Stimulated activated CD8-positive, alpha-beta memory T cell treated with anti-CD3 and anti-CD28 coated beads, Interleukin-15, amount 100 ng/mL, for 48 hours (primary cell): ENCODE measurements around the gene NFIB.

Experiments used
- DNase-seq, 2 donors: peaks; one replicate each; pipeline ENCODE4 v3.0.0-alpha.2; 2020; ENCODE audit warnings: low read depth in 2 of 2

Gene NFIB

DNA sequence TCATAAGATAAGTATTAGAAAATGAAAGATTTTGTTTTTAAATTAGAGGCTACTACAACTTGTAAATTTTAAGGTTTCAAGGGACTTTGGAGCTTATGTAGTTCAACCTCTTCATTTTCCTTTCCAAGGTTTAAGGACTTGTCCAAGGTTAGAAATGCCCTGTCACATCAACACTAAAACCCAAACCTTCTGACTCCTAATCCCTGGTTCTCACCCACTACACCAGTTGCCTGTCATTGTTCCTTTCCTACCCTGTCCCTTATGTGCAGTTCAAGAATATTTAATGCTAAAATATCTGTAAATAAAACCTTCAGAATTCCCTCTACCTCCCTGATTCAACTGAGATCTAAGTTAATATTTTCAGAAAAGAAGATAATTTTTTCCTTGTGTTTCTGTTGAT, 206.4 kb downstream of the NFIB start:
- no peak for DNase-seq

DNA sequence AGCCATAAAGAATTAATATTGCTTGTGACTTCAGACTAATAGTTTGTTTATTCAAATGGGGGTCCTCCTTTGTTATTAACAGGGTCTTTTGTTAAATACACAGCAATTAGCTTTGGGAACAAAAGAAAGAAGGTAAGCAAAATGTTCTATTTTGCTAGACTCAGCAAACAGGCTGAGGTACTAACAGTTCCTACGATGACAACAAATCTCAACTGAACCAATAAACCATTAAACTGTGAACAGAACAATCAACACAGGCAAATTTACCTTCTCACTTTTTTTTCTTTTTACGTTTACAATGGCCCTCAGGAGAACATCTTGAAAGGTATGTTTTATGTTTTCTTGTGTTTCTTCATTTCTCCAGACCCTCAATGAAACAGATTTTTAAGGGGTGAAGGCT, 207.2 kb downstream of the NFIB start:
- DNase-seq: no peak

DNA sequence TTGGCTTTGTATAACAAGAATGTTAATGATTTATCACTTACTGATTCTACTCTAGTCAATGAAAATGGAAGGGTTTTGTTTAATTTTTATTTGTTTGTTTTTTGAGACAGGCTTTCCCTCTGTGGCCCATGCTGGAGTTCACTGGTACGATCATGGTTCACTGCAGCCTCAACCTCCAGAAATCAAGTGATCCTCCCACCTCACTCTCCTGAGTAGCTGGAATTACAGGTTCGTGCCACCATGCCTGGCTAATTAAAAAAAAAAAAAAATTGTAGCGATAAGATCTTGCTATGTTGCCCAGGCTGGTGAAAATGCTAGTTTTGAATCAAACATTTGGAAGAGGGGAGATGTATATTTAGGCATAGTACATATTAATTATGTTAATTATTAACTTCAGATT, 209.4 kb downstream of the NFIB start:
- DNase-seq: no peak

DNA sequence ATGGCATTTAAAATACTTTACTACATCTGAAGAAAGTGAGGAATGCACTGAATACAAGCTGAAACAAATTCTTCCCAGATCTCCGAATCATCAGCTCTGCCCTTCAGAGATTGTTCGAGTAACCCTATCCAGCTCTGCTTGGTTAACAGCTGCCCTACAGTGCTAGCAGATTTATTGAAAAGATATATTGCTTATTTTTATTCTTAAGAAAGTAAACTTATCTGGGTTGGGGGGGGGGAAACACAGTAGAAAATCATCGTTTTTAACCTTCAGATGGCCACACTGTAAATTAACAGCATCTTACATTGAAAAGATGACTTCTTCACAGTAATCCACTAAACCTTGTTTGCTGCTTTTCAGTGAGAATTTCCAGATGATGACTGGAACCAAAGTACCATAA, 210.8 kb downstream of the NFIB start:
- no peak for DNase-seq

DNA sequence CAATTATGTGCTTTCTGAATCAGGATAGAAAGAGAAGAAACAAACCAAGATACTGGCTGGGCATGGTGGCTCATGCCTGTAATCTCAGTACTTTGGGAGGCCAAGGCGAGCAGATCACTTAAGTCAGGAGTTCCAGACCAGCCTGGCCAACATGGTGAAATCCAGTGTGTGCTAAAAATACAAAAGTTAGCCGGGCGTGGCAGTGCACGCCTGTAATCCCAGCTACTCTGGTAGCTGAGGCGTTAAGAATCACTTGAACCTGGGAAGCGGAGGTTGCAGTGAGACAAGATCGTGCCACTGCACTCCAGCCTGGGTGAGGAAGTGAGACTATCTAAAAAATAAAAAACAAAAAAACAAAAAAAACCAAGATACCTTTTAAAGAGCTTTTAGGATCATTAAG, 214.2 kb downstream of the NFIB start:
- no peak for DNase-seq

DNA sequence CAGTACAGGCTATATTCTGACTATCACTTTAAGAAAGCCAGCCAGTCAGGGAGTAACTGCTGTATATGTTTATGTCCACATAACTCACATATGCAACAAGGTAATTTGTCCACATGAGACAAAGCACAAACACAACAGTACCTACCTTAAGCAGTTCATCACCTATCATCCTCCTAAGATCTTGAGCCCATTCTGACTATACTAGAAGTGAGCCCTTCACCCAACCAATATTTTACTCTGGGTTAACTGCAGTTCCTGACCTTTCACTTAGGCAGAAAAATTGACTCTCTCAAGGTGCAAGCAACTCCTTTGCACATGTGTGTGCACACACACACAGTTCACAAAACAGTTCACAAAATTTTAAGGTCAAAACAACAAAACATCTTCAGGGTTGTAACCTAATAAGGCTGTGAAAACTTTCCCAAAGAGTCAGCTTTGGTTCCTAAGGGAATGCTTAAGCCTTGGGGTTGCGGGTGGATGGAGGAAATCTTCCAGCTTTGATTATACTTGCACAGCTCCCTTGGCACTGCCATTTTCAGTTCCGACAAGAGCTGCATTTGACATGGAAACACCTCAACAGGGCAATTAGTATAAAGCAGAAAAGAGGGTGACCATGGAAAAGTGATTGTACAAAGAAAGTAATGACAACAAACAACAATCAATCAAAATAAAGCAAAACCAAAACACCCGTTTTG, 215.3 kb downstream of the NFIB start:
- DNase-seq: no peak

DNA sequence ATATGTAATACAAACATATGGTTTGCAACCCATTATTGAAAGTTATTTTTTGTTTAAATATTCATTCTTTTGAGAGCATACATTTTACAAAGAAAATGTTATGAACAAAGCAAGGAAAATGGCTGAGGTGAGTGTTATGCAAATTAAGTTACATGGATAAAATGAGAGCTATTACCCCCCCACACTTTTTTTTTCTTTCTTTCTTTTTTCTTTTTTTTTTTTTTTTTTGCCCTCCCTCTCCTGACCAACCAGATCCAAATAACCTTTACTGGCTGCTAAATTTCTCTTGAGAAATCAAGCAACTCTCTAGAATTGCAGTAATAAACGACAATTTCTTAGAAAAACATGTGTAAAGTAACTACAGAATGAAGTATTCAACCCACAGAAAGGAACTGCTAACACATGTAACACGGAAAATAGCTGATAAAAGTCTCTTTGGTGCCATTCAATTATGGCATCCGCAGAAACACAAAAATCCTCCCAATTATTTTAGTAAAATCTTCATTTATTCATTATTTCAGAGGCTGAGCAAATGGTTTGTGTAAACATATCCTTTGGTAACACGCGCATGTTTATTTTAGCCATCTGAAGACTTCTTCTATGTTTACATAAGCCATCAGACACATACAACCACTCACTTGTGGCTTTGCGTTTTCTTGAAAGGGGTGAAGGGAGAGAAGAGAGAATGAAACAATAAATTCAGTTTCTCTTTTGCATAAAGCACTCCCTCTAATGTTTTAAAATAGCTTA, 216.1 kb downstream of the NFIB start:
- no peak for DNase-seq

DNA sequence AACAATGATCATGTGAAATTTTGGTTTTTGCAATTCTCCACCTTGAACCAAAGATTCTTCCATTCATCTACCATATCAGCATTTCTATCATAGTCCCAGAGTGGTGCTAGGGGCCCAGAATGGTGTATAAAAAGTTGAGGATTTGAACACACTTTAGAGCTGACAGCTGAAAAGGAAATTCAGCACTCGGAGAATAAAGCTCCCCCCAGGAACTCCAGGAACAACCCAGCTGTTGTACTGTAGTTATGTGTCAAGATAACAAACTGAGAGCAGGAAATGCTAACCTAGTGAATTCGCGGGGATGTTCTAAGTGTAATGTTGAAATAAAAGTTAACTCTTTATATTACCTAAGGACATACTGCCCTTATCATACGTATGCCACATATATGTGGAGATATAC, 216.7 kb downstream of the NFIB start:
- DNase-seq: no peak

DNA sequence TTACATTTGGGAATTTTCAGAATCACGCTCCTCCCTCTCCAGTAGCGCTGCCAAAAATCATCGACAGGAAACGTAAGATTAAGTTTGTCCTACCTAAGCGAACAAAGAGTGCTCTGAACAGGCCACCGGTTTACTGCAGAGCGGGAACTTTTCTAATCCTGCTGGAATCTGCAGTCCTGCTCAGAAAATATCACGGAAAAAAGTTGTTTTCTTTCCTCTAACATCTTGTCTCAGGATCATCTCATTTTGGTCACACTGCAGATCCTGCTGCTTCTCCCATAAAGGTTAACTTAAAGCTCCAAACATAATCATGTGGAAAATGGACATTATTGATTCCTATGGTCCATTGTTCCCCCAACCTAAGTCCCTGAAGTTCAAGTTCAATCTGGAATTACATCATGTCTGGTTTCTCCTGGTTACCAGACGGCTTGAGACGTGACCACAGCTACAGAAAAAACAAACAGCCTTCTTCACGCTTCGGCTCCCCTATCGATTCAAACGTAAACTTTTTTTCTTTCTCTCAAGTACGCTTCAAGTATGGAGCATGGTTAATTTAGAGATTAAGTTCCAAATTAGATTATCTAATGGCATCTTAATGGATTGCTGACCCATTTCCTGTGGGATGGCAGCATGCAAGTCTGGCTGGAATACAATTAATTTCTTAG, 217.6 kb downstream of the NFIB start:
- no peak for DNase-seq

DNA sequence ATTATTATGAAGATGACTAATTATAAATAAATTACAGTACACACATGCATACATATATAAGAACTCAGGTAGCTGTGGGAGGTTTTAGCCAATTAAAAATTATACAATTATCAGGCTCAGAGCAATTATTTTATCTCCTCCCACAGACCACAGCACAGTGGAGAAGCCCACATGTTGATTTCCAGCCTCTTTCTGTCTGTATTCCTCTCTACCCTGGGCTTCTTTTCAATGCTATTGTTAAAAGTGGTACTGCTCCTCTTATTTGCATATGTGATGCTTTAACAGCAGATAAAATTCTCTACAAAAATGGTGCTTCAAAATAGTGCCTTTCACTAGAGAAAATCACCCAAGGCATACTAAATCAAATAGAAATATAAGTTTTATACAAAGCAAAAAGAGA, 218.7 kb downstream of the NFIB start:
- DNase-seq: no peak

DNA sequence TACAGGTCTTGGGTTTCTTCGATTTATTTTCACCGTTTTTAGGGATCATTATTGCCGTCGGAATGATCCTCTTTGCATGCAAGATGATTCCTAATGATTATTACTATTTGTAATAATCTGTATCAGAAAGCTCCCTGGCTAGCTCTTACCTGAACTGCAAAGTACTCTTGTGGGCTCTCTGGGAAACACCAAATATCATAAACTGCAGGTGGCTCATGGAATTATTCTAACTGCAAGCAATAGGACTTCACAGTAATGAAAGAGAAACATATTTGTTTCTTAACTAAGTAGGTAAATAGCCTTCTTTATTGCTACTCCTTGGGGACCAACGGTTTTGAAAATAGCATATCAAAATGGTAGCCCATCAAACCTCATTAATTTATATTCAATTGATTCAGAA, 219.4 kb downstream of the NFIB start:
- DNase-seq: no peak

DNA sequence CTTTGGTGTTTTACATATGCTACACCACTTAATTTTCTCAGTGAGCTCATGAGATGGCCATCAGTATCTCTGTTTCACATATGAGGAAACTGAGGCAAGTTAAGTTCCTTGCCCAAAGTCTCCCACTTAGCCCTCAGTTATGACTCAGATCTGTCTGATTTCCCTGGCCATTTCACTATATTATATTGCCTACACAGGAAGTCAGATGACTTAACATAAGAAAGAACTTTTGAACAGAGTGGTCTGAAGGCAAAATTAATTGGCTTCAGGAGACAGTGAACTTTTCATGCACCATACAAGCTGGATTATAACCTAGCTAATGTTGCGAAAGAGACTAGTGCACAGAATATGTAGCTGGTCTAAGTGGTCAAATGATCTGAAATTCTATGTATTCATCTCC, 221.6 kb downstream of the NFIB start:
- no peak for DNase-seq

DNA sequence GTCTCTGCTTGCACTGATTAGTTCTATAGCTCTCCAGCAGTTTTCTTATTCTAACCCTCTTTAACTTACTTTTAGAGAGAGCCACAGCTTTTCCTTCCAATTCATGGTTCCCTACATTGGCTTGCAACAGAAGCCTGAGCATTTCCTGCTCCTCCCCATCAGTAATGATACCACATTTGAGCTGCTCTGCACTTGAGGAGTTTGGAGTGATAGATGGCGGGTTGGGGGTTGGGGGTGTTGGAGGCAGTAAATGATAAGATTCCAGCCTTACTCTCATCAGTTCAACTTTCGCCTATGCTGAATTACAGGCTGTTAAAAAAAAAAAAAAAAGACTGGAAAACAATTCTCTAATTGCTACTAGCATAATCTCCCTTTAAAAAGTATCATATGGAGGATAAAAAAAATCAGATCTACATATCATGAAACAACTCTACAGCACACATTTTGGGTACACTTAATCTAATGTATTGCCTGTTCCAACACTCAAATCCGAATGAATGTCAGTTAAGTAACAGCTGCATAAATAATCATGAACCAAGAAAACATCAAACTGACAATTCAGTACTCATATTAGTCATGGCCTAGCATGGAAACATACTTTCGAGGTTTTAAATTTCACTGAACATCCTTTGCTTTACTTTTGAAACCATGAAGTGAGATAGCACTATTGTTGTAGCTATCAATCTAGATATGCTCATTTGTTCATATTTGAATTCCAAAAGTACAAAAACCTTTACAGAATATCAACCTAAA, 224.7 kb downstream of the NFIB start:
- no peak for DNase-seq

DNA sequence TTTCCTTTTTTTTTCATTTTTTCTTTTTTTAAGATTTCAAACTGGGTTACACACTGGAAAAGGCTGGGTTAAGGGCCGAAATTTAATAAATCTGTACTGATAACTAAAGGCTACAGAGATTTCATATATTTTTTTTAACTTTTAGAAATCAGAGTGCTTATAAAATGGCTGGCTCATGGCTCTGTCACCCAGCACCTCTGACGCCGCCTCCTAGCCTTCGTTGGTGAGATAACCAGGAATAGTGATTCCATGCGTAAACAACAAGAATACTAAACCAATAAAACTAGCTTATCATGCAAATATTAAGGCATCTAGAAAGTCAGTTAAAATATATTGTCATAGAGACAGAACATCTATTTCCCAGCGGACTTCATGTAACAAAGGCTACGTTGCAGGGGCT, 226.4 kb downstream of the NFIB start:
- DNase-seq: no peak

DNA sequence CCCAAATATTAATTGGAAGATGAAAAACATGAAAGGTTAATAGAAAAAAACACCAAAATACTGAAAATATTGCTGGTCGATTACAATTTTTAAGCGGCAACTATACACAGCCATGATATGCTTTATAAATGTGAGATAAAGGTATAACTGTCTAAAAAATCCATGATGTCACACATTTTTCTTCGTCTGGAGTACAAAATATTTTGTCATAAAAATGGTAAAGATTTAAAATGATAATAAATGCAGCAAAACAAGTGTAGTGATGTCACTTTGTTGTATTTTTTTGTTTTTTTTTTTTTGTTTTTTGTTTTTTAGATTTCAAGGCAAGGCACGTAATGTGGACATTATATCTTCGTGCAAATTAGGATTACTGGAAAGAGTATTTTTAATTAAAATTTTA, 227.4 kb downstream of the NFIB start:
- no peak for DNase-seq

DNA sequence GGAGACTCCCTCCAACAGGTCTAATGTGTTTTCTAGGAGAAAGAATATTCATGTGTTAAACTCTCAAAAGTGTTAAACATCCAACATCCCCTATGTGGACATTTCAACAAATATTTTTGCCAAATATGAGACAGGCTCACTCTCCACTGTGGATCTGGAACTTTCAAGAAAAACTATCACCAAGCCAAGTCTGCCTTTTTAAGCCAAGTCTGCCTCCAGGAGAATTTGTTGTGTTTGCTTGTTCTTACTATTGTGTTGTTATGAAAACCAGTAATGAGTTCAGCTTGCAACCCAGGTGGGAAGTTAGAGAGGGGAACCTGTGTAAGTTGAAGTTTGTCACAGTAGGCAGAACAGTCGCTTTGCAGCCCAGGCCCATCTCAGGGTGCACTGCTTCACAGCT, 228.1 kb downstream of the NFIB start:
- DNase-seq: no peak

DNA sequence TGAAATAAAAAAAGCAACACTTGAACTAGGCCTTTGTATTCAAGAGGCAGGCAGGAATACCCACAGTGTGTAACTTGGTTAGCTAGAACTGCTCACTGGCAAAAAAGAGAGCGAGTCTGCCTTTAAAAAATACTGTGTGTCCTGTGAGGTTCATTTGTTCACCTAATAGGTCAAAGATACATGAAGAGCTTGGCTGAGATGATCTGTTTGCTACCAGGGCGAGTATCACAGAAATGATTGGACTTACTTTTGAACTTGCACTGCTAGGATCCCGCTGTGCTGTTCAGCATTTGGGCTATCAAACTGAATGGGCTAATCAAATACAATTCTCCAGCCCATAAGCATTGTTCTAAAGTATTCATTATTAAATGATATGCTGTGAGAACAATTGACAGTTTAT, 229.1 kb downstream of the NFIB start:
- DNase-seq: no peak

DNA sequence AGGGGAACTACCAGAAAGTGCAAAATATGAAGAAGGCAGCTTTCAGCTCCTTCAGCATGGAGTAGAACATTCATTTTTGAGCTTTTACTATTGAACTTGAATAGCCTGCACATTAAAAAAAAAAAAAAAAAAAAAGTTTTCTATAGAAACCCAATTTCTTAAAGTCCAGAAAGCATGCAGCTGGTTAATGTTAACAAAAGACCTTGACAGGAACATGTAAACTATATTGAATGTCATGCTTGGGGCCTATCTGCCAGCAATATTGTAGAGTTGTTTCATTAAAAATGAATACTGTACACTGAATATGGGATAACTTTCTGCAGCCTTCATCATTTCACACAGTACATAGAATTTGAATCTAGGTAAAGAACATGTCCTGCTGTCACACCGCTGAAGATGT, 230.6 kb downstream of the NFIB start:
- DNase-seq: no peak

DNA sequence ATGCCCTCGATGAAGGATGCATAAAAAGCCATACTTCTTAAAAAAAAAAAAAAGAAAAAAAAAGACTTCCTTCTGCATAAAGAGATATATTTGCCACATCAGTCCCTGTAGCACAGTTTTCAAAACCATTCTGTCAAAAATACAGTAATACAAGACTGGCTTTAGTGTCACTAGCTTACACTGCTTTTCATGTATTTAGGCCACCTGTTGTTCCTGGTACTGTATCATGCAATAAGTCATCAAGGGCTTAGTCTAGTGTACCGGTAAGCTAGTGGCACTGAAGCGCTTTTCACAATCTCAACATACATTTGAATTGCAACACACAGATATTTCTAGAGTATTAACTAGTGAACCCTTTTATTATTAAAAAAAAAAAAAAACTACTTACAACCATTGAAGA, 231.2 kb downstream of the NFIB start:
- DNase-seq: no peak

DNA sequence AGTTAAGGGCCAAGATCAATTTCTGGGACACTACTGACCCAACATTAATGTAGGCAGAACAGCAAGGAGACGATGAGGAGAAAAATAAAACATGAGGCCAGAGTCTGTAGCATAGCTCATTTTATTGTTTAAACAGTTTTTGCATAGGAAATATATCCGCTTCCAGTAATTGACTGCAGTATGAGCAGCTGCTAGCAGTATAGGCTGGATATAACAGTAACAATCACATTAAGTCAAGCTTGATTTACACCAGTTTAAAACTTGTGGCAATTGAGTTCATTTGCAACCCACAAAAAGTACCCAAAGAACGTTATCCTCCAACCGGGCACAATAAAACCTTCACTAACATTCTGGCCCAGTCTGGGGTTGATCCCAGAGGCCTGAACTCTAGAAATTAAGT, 232.2 kb downstream of the NFIB start:
- no peak for DNase-seq

DNA sequence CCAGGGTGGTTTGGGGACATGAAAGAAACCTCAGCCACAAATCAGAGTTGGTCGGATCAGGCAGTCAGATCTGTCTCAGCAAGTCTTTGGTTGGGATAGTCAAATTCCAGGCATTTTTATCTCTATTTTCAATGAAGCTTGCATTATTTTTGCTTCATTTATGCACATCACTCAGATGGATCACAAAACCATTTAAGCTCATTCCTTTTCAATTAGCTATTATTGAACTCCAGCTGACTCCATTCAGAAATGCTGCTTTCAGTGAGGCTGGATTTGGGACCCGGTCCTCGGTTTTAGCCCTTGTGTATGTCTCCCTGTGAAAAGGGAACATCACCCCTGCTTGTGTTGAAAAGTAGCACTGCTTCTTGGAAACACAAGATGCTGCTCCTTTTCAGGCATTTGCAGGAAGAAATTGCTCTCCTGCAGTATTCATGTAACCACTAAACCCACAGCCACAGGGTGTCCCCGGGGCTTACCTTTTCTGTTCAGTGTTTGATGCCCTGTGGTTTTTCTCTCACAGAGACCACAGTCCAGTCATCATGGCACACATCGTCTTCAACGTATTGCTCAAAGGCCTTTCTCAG, 232.9 kb downstream of the NFIB start:
- DNase-seq: no peak

DNA sequence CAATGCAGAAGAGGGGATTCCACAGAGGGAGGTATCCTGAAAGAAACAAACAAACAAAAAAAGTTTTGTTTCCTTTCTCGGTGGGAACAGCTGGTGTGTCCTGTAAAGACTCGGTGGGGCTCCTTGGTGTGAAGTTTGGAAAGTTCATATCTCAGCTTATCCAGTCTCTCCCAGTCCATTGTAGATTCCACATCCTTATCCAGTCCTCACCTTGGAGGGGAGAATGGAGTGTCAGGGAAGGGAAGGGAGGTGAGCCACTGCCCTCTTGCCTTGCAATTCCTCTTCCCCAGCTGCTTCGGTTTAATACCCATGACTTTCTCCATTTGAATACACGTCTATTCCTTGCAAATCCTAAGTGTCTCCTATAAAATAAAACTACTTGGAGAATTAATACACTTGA, 234.5 kb downstream of the NFIB start:
- DNase-seq: no peak
